ENCODE measurements around the gene KRTAP10-5. TPM values are rescaled to one million over a fixed set of nuclear protein-coding genes. Genes with fewer than 3 reads are reported as not detected.

The KRTAP10-5 gene
- total RNA-seq, 3 donors from 2014 or later: not detected

DNA sequence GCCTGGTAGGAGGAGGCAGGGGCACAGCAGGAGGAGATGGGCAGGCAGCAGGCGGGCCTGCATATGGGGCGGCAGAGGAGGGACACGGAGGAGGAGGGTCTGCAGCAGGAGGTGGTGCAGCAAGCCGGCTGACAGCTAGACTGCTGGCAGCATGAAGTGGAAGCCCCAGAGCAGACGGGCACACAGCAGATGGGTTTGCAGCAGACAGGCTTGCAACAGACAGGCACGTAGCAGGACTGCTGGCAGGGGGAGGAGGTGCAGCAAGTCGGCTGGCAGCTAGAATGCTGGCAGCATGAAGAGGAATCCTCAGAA lies 615 bp downstream of the KRTAP10-5 start:
- no peak for ATAC-seq
- DNase-seq: no peak
- H3K4me3 ChIP-seq: no peak overlapping the region
- peaks cover under 1% of the 10 kb centered on the region for H3K4me1 ChIP-seq (ENCODE audit: low read depth)
- no peaks in the 10 kb centered on the region for H3K36me3 ChIP-seq (ENCODE audit: low read depth)
- H3K9me3 ChIP-seq: peaks cover 12% of the 10 kb centered on the region
- TF ChIP-seq, protein P1, sequence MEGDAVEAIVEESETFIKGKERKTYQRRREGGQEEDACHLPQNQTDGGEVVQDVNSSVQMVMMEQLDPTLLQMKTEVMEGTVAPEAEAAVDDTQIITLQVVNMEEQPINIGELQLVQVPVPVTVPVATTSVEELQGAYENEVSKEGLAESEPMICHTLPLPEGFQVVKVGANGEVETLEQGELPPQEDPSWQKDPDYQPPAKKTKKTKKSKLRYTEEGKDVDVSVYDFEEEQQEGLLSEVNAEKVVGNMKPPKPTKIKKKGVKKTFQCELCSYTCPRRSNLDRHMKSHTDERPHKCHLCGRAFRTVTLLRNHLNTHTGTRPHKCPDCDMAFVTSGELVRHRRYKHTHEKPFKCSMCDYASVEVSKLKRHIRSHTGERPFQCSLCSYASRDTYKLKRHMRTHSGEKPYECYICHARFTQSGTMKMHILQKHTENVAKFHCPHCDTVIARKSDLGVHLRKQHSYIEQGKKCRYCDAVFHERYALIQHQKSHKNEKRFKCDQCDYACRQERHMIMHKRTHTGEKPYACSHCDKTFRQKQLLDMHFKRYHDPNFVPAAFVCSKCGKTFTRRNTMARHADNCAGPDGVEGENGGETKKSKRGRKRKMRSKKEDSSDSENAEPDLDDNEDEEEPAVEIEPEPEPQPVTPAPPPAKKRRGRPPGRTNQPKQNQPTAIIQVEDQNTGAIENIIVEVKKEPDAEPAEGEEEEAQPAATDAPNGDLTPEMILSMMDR (IDR thresholded peaks at IDR 0.05): no peak
- intact Hi-C loops (cut with DNase I, micrococcal nuclease): no loop called here

DNA sequence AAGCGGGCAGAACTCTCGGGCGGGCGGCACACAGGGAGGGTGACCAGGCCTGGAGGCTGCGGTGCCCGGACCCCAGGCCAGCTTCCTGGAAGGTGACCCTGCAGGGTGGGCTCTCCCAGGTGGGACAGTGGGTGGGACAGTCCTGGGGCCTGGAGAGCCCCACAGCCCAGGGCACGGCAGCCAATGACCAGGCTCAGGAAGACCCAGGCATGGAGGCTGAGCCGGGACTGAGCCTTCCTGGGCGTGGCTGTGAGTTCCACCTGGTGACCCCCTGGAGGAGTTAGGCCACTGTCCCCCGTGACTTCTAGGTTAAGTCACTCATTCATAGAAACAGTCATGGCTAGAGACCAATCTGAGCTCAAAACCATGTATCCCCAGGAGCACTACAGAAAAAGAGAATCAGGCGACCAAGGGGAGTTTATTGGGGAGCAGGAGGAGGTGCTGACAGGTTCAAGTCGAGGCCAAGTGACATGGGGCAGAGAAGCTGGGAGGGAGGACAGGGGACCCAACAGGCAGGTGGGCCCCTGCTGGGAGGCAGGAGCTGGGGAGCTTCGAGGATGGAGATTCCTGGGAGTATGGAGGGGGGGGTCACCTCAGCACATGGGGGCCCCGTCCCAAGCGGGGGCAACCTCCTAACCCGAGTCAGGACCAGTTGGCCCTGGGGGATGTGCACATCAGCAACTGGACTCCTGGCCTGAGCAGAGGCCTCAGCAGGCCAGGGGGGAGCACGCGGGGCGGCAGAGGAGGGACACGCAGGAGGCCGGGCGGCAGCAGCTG lies 1.2 kb downstream of the KRTAP10-5 start:
- ATAC-seq (no peak), DNase-seq (no peak)
- intact Hi-C loops (cut with DNase I, micrococcal nuclease): no loop called here
- H3K4me1 ChIP-seq (ENCODE audit: low read depth): peaks cover 6% of the 10 kb centered on the region
- TF ChIP-seq, protein P1 (IDR thresholded peaks at IDR 0.05): no peak
- peaks cover 12% of the 10 kb centered on the region for H3K9me3 ChIP-seq
- no peak overlapping the region for H3K4me3 ChIP-seq
- no peaks in the 10 kb centered on the region for H3K36me3 ChIP-seq (ENCODE audit: low read depth)

DNA sequence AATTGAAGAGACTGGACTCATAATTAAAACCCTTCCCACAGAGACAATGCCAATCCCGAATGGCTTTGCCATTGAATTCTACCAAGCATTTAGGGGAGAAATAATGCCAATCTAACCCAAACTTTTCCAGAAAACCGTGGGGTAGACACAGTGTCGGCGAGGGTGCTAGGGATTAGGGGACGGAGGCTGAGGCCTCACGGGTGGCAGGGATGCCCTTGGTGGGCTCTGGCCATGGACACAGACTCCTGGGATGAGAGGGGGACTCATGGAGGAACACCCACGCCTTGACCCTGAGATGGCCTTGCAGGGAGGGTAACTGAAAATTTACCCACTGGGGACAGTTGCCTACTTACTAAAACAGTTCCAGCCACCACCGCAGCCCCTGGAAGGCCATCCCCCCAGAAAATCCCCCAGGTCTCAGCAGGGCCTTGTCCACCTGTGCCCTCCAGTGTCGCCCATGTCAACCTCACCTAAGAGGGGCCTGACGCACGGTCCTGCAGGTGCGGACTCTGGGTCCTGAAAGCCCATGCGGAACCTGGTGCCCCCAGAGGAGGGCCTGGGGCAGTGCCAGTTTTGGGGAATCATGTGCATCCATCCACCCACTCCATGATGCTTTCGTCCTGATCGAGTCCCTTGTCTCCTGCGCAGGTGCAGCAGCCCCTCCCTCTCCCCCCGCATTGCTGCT lies 1.9 kb downstream of the KRTAP10-5 start:
- no peak for DNase-seq
- H3K4me1 ChIP-seq (ENCODE audit: low read depth): peaks cover 7% of the 10 kb centered on the region
- TF ChIP-seq, protein P1 (IDR thresholded peaks at IDR 0.05): no peak
- H3K9me3 ChIP-seq: peaks cover 12% of the 10 kb centered on the region
- no peaks in the 10 kb centered on the region for H3K36me3 ChIP-seq (ENCODE audit: low read depth)
- ATAC-seq: no peak
- intact Hi-C loops (cut with DNase I, micrococcal nuclease): no loop called here
- no peak overlapping the region for H3K4me3 ChIP-seq

DNA sequence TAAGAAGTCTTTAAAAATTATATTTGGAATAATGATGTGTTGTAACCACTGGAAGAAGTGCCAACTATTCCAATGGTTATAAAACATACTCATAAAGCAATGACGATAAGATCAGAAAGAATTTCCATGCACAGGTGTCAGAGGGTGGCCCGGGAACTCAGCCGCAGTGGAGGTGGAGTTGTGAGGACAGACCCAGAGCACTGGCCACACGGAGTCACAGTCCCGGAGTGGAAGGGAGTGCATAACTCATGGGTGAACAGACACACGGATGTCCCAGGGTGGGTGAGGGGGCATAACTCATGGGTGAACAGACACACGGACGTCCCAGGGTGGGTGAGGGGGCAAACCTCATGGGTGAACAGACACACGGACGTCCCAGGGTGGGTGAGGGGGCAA lies 4.4 kb downstream of the KRTAP10-5 start:
- H3K4me3 ChIP-seq: no peak overlapping the region
- peaks cover 7% of the 10 kb centered on the region for H3K4me1 ChIP-seq (ENCODE audit: low read depth)
- DNase-seq: no peak
- no peak for ATAC-seq
- TF ChIP-seq, protein P1 (IDR thresholded peaks at IDR 0.05): no peak
- intact Hi-C loops (cut with DNase I, micrococcal nuclease): no loop called here
- peaks cover 5% of the 10 kb centered on the region for H3K9me3 ChIP-seq
- H3K36me3 ChIP-seq (ENCODE audit: low read depth): no peaks in the 10 kb centered on the region

DNA sequence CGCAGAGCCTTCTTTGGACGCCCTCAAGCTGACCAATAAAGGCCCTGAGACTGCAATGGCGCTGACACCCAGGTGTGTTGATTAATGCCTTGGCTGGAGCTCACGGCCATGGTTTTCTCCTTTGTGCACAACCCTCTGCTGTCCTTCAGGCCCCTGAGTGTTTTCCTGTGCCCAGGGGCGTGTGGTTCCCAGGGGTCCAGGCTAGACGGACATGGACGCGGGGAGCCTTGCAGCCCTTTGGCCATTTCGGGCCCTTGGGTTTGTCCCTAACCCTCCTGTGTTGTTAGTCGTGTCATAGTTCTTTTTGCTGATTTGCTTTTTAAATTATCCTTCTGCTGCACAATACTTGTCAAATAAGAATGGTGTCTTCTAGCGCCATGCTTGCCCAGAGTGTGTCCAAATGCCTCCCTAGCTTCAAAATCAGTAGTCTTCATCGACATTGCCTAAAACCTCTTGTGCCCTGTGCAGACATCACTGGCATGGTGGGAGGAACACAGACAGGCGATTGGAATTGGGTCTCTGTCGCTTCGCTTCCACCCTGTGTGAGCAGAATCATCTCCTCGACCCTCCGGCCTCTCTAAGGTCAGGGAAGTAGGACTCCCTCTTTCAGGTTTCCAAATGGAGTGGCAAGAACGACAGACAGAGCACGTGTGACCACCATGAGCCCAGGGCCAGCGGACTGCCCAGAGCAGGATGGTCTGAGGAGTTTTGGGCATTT lies 4.9 kb downstream of the KRTAP10-5 start:
- intact Hi-C loops (cut with DNase I, micrococcal nuclease): no loop called here
- Histone ChIP-seq H3K4me1 (ENCODE audit: low read depth) (peaks cover 7% of the 10 kb centered on the region), H3K9me3 (peaks cover 3% of the 10 kb centered on the region), H3K36me3 (ENCODE audit: low read depth) (no peaks in the 10 kb centered on the region), H3K4me3 (no peak overlapping the region)
- no peak for ATAC-seq
- DNase-seq: no peak
- TF ChIP-seq, protein P1 (IDR thresholded peaks at IDR 0.05): no peak

All from mucosa of descending colon (tissue), 3 donors.